ES-I3 (cell line): ENCODE data around the gene APOC1.
"Not testable (repeated sequence)": the region's sequence is repeated elsewhere in the genome, so short reads cannot be mapped to it uniquely, and the experiment has no call there.

Experiments used
- H3K36me3 ChIP-seq: 2 replicates; pipeline ENCODE4 v1.6.1; 2013; ENCODE audit warnings: mild to moderate bottlenecking, low read length, control low read depth, moderate library complexity; ENCODE audit not compliant: insufficient read depth
- H3K4me1 ChIP-seq: 2 replicates; pipeline ENCODE4 v1.6.1; 2013; ENCODE audit warnings: mild to moderate bottlenecking, control low read depth, low read length; ENCODE audit not compliant: insufficient read depth
- H3K9ac ChIP-seq: 2 replicates; pipeline ENCODE4 v1.6.1; 2013; ENCODE audit warnings: low read depth, mild to moderate bottlenecking, low read length, moderate library complexity
- H3K9me3 ChIP-seq: 2 replicates; pipeline ENCODE4 v1.6.1; 2013; ENCODE audit warnings: mild to moderate bottlenecking, low read length, moderate library complexity; ENCODE audit not compliant: control insufficient read depth, insufficient read depth

Gene APOC1

DNA sequence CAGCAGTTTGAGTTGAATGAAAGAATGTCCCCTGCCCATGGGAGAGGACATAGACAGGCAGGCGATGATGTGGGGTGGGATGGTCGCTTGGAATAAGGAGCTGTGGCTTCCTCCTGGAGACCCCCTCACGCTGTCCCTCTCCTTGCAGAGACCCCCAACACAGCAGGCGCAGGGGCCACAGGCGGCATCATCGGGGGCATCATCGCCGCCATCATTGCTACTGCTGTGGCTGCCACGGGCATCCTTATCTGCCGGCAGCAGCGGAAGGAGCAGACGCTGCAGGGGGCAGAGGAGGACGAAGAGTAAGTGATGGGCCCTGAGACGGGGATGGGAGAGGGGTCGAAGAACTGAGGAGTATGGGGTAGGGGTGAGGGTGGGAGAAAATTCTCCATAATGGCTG lies 32.3 kb upstream of the APOC1 start:
- no peaks in the 10 kb centered on the region; the same call in 1 of the 2 replicates for H3K36me3 ChIP-seq
- H3K9me3 ChIP-seq, result no peaks in the 10 kb centered on the region
- H3K4me1 ChIP-seq, result peaks cover 25% of the 10 kb centered on the region
- H3K9ac ChIP-seq, result no peak overlapping the region

GRCh38 chr19:44882619-44883397 lies 31.6 kb upstream of the APOC1 start:
- H3K36me3 ChIP-seq, H3K9ac ChIP-seq, H3K9me3 ChIP-seq: not testable (repeated sequence)
- H3K4me1 ChIP-seq, result peaks cover 20% of the 10 kb centered on the region

DNA sequence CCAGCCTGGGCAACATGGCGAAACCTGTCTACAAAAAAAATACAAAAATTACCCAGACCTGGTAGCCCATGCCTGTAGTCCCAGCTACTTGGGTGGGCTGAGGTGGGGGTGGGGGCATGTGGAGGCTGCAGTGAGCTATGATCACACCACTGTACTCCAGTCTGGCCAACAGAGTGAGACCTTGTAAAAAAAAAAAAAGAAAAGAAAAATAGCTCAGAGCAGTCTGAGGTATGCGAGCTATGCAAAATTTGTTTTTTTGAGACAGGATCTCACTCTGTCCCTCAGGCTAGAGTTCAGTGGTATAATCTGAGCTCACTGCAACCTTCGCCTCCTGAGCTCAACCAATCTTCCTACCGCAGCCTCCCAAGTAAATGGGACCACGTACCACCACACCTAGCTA lies 30.5 kb upstream of the APOC1 start:
- Histone ChIP-seq H3K9me3 (no peaks in the 10 kb centered on the region), H3K4me1 (peaks cover 16% of the 10 kb centered on the region), H3K36me3 (no peaks in the 10 kb centered on the region; the same call in 1 of the 2 replicates), H3K9ac (no peak overlapping the region)

DNA sequence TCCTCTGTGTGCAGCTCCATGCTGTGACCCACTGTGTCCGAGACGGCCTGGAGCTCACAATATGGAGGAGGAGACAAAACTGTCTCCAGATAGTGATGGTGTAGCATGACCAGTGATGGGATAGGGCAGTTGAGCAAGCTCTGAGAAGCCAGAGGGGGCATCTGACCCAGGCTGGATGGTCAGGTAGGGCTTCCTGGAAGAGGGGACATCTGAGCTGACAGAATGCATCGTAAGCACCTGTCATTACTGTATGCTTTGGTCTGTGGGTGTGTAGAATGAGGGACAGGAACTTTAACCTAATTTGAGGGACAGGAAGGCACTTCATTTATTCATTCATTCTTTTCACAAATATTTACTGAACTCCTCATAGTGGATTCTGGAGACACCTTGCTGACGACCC lies 29.8 kb upstream of the APOC1 start:
- H3K4me1 ChIP-seq, result peaks cover 11% of the 10 kb centered on the region
- H3K9ac ChIP-seq, result no peak overlapping the region
- H3K36me3 ChIP-seq, result no peaks in the 10 kb centered on the region; the same call in 1 of the 2 replicates
- no peaks in the 10 kb centered on the region for H3K9me3 ChIP-seq

DNA sequence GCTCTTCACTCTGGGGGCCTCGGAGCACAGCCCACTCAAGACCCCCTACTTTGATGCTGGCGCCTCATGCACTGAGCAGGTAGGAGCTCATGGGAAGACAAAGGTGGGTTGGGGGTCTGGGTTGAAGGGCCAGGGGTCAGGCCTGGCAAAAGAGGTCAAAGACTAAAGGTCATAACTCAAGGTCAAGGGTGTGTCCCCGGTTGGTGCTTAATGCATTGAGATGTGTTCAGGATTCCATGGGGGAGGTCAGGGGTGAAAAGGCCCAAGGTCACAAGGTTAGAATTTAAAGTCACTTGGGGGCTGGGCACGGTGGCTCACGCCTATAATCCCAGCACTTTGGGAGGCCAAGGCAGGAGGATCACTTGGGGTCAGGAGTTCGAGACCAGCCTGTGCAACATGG lies 28.3 kb upstream of the APOC1 start:
- H3K4me1 ChIP-seq, result peaks cover 10% of the 10 kb centered on the region
- no peak overlapping the region for H3K9ac ChIP-seq
- H3K9me3 ChIP-seq, result no peaks in the 10 kb centered on the region
- H3K36me3 ChIP-seq, result no peaks in the 10 kb centered on the region; the same call in 1 of the 2 replicates

DNA sequence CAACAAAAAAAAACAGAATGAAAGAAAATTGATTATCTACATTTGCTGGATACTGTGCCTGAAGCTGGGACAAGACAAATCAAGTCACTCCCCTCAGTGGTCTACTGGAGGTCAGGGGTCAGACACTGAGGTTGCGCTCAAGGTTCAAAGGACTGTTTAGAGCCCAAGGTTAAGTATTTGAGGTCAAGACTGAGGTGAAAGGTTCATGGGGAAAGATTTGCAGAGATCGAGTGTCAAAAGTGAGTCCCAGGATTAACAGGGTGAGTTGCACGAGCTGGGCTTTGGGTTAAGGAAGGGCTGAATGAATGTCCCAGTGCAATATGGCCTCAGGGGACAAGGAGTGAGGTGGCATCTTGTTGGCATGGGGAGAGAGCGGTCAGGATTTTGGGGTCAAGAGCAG lies 26.8 kb upstream of the APOC1 start:
- no peaks in the 10 kb centered on the region for H3K9me3 ChIP-seq
- H3K9ac ChIP-seq, result no peak overlapping the region
- peaks cover 7% of the 10 kb centered on the region; the same call in 1 of the 2 replicates for H3K4me1 ChIP-seq
- peaks cover 3% of the 10 kb centered on the region; the same call in 1 of the 2 replicates for H3K36me3 ChIP-seq

- H3K36me3 ChIP-seq, H3K9ac ChIP-seq, H3K9me3 ChIP-seq: not testable (repeated sequence)
Observed at GRCh38 chr19:44888335-44888734, 26.1 kb upstream of the APOC1 start.

GRCh38 chr19:44889830-44890365 lies 24.5 kb upstream of the APOC1 start:
- H3K36me3 ChIP-seq, result peaks cover 14% of the 10 kb centered on the region
- H3K4me1 ChIP-seq, result peaks cover 7% of the 10 kb centered on the region; the same call in 1 of the 2 replicates
- peak overlapping the region; percentile 61 for H3K9ac ChIP-seq
- no peaks in the 10 kb centered on the region for H3K9me3 ChIP-seq

More at GRCh38 chr19:44888335-44888734, 26.1 kb upstream of the APOC1 start:
- H3K4me1 ChIP-seq, result not testable (repeated sequence)

DNA sequence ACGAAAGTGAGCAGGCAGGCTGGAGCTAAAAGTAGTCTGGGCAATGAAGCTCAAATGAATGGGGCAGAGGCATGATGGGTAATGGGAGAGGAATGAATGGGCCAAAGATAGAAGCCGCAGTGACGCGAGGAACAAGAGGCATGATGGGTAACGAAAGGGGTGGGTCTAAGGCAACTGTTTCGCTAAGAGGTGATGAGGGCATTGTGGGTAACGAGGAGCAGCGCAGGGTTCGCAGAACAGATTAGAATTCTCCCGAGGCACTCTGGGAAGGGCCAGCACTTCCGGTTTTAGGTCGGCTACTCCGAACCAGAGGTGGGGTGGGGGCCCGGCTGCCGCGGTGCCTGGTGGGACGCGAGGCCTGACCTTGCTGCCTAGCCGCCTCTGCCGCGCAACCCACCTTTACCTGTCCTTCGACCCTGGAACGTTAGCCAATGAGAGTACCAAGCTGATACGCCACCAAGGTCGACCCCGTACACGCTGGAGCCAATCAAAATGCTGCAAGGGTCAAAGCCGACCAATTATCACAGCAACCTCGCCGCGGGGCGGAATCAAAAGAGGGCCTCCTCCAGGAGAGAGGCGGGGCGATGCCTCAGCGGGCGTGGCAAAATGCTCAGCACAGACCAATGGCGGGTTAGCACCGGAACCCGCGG lies 23.9 kb upstream of the APOC1 start:
- peaks cover 14% of the 10 kb centered on the region for H3K36me3 ChIP-seq
- peaks cover 7% of the 10 kb centered on the region; the same call in 1 of the 2 replicates for H3K4me1 ChIP-seq
- H3K9me3 ChIP-seq, result no peaks in the 10 kb centered on the region
- peak overlapping the region; percentile 61 for H3K9ac ChIP-seq

GRCh38 chr19:44891016-44891882 lies 23.2 kb upstream of the APOC1 start, which contains the start of gene TOMM40:
TOMM40 (plus strand) TSS chr19:44891254; CDS start chr19:44891416, 162 bp downstream.
- Histone ChIP-seq H3K36me3 (peaks cover 17% of the 10 kb centered on the region), H3K9ac (peak within 1 kb of the TSS; percentile 61), H3K9me3 (no peaks in the 10 kb centered on the region), H3K4me1 (peaks cover 7% of the 10 kb centered on the region; the same call in 1 of the 2 replicates)

DNA sequence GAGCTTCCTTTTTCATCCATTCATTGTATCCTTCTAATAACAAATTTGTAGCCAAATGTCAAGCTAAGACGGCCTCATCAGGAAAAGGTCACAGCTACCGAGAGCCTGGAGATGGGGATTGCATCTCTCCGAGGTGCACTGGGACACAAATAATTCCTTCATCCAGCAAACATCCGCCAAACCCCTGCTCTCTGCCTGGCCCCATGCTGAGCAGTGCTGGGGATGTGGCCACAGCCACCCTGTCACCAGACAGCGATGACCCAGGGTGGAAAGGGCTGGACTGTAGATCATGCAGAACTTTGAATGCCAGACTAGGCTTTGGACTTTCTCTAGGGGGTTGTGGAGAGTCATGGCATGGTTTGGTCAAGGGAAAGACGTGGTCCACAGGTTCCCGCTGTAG lies 21.5 kb upstream of the APOC1 start:
- Histone ChIP-seq H3K36me3 (peaks cover 22% of the 10 kb centered on the region), H3K9me3 (no peaks in the 10 kb centered on the region), H3K4me1 (peaks cover 7% of the 10 kb centered on the region; the same call in 1 of the 2 replicates), H3K9ac (no peak overlapping the region)

DNA sequence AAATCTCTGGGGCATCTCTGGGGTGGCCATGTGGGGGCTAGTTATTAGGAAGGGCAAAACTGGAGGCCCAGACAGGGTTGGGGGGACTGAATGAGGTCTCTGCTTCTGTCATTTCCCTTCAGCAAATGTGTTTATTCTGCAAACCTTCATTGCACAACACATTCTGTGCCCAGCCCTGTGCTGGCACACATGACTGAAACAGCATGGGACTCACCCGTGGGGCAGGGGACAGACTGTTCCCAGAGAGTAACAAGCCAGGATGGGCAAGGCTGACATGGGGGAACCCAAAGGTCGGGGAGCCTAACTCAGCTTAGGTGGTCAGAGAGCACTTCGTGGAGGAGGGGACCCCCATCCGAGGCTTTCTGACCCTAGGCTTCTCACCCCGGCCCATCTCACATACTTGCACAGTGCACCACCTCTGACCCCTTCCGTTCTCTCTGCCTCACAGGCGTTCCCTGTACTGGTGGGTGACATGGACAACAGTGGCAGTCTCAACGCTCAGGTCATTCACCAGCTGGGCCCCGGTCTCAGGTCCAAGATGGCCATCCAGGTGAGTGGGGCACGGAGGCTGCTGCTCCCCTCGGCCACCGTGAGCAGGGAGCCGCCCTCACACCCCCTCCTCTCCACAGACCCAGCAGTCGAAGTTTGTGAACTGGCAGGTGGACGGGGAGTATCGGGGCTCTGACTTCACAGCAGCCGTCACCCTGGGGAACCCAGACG lies 20.9 kb upstream of the APOC1 start:
- Histone ChIP-seq H3K36me3 (peaks cover 22% of the 10 kb centered on the region), H3K9me3 (no peaks in the 10 kb centered on the region), H3K9ac (no peak overlapping the region), H3K4me1 (peaks cover 7% of the 10 kb centered on the region; the same call in 1 of the 2 replicates)

- H3K36me3 ChIP-seq, result peaks cover 22% of the 10 kb centered on the region
Observed at GRCh38 chr19:44894052-44894400, 20.4 kb upstream of the APOC1 start.

More at GRCh38 chr19:44894052-44894400, 20.4 kb upstream of the APOC1 start:
- H3K9me3 ChIP-seq, result no peaks in the 10 kb centered on the region
- no peak overlapping the region for H3K9ac ChIP-seq
- peaks cover 7% of the 10 kb centered on the region; the same call in 1 of the 2 replicates for H3K4me1 ChIP-seq
